ENCODE measurements around the gene OLFM1. TPM values are rescaled to one million over a fixed set of nuclear protein-coding genes. Genes with fewer than 3 reads are reported as not detected.

The OLFM1 gene
- total and polyA plus RNA-seq, 9 of the 15 experiments (the other 6 are each of a cell fraction or from before 2014, with no cell fraction given), result not detected

GRCh38 chr9:135098400-135099105 is 11.1 kb downstream of the OLFM1 start (continued):
- TF ChIP-seq, protein P1, sequence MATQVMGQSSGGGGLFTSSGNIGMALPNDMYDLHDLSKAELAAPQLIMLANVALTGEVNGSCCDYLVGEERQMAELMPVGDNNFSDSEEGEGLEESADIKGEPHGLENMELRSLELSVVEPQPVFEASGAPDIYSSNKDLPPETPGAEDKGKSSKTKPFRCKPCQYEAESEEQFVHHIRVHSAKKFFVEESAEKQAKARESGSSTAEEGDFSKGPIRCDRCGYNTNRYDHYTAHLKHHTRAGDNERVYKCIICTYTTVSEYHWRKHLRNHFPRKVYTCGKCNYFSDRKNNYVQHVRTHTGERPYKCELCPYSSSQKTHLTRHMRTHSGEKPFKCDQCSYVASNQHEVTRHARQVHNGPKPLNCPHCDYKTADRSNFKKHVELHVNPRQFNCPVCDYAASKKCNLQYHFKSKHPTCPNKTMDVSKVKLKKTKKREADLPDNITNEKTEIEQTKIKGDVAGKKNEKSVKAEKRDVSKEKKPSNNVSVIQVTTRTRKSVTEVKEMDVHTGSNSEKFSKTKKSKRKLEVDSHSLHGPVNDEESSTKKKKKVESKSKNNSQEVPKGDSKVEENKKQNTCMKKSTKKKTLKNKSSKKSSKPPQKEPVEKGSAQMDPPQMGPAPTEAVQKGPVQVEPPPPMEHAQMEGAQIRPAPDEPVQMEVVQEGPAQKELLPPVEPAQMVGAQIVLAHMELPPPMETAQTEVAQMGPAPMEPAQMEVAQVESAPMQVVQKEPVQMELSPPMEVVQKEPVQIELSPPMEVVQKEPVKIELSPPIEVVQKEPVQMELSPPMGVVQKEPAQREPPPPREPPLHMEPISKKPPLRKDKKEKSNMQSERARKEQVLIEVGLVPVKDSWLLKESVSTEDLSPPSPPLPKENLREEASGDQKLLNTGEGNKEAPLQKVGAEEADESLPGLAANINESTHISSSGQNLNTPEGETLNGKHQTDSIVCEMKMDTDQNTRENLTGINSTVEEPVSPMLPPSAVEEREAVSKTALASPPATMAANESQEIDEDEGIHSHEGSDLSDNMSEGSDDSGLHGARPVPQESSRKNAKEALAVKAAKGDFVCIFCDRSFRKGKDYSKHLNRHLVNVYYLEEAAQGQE (IDR thresholded peaks at IDR 0.05; ENCODE audit: borderline replicate concordance), result peak; percentile 98
- TF ChIP-seq, protein P1 (CRISPR knock-in tag; IDR thresholded peaks at IDR 0.05; ENCODE audit: low read depth), result peak; percentile 92
- TF ChIP-seq NEUROD1 (IDR thresholded peaks at IDR 0.05; ENCODE audit: borderline replicate concordance, low read depth, low read length, partially characterized antibody) (no peak), CTCF (IDR thresholded peaks at IDR 0.05 in 2 of 3, conservative IDR thresholded peaks at IDR 0.05 in 1 of 3; ENCODE audit: insufficient read depth in 2 of 3, low read depth in 1 of 3, low read length in 3 of 3) (0 out of 6 replicates have a peak, but pooled peaks of 1 of the 3 experiments have one; percentile 5)

Measured in K562 (cell line).